Progenitor cell of endocrine pancreas (in vitro differentiated cells): ENCODE data around the gene CFC1. TPM values are rescaled to one million over a fixed set of nuclear protein-coding genes. Genes with fewer than 3 reads are reported as not detected.
"Not testable (repeated sequence)": the region's sequence is repeated elsewhere in the genome, so short reads cannot be mapped to it uniquely, and the experiment has no call there.

Experiments used
- DNase-seq: peaks from one replicate; pipeline ENCODE4 v3.0.0; 2021; ENCODE audit warnings: low spot score; ENCODE audit not compliant: unreplicated experiment
- H3K27ac Mint-ChIP-seq: 2 replicates; pipeline ENCODE4 v1.8.0; 2021; ENCODE audit warnings: mild to moderate bottlenecking, moderate library complexity, mixed read lengths
- H3K27me3 Mint-ChIP-seq: 2 replicates; pipeline ENCODE4 v1.8.0; 2021; ENCODE audit warnings: mixed read lengths
- H3K36me3 Mint-ChIP-seq: 2 replicates; pipeline ENCODE4 v1.8.0; 2022; ENCODE audit warnings: mixed read lengths; ENCODE audit not compliant: insufficient read depth
- H3K4me1 Mint-ChIP-seq: 2 replicates; pipeline ENCODE4 v1.8.0; 2021; ENCODE audit warnings: low read depth, mixed read lengths
- H3K4me3 Mint-ChIP-seq: 2 replicates; pipeline ENCODE4 v1.8.0; 2021; ENCODE audit warnings: low read depth, mild to moderate bottlenecking, moderate library complexity, mixed read lengths
- H3K9me3 Mint-ChIP-seq: 2 replicates; pipeline ENCODE4 v1.8.0; 2021; ENCODE audit warnings: low read depth, mixed read lengths
- long read RNA-seq: library from polyadenylated mRNA; unstranded; transcript quantifications from one replicate; pipeline ENCODE4 v2.0.0, GENCODE V29; 2020
- total RNA-seq: library from RNA; stranded (reverse); gene quantifications from 2 replicates; pipeline ENCODE4 v1.2.1, GENCODE V29; 2021

CFC1 gene
- total RNA-seq, result 27.7 and 30.9 TPM in 2 replicates
- long read RNA-seq, transcript CFC1-201 (6 exons, 1,046 nt), result major isoform, 25 of 25 reads
- long read RNA-seq, partial matches to known transcripts, result 0 of 25 reads
- long read RNA-seq, other reads (novel, unspliced or antisense), result 0 of 25 reads

GRCh38 chr2:130599393-130599792, at the start of gene CFC1:
TSS of gene CFC1 (minus strand) at chr2:130599575. CDS start at chr2:130599287, 288 bp downstream.
- H3K27me3 Mint-ChIP-seq, DNase-seq, H3K9me3 Mint-ChIP-seq, H3K36me3 Mint-ChIP-seq, H3K27ac Mint-ChIP-seq, H3K4me1 Mint-ChIP-seq: not testable (repeated sequence)
- H3K4me3 Mint-ChIP-seq, result peak within 1 kb of the TSS; percentile 31

GRCh38 chr2:130641688-130642087, 42.3 kb upstream of the CFC1 start:
- H3K27ac Mint-ChIP-seq, result peak overlapping the region; percentile 3
- not testable (repeated sequence) for H3K27me3 Mint-ChIP-seq, H3K36me3 Mint-ChIP-seq, H3K4me3 Mint-ChIP-seq, H3K4me1 Mint-ChIP-seq, H3K9me3 Mint-ChIP-seq, DNase-seq

- H3K4me1 Mint-ChIP-seq, H3K9me3 Mint-ChIP-seq, H3K4me3 Mint-ChIP-seq, H3K36me3 Mint-ChIP-seq, H3K27me3 Mint-ChIP-seq, H3K27ac Mint-ChIP-seq, DNase-seq: not testable (repeated sequence)
Measured at GRCh38 chr2:130638973-130639372, 39.6 kb upstream of the CFC1 start.

- H3K9me3 Mint-ChIP-seq, H3K27ac Mint-ChIP-seq, H3K4me3 Mint-ChIP-seq, H3K4me1 Mint-ChIP-seq, H3K27me3 Mint-ChIP-seq, H3K36me3 Mint-ChIP-seq, DNase-seq: not testable (repeated sequence)
Measured at GRCh38 chr2:130628784-130629475, 29.6 kb upstream of the CFC1 start.

GRCh38 chr2:130611140-130611539, 11.8 kb upstream of the CFC1 start, which contains the start of gene POTEJ:
TSS of gene POTEJ (plus strand) at chr2:130611440. CDS start at chr2:130611533, 93 bp downstream.
- H3K4me3 Mint-ChIP-seq, H3K9me3 Mint-ChIP-seq, H3K36me3 Mint-ChIP-seq, H3K27ac Mint-ChIP-seq, H3K27me3 Mint-ChIP-seq, DNase-seq, H3K4me1 Mint-ChIP-seq: not testable (repeated sequence)

GRCh38 chr2:130610486-130610885, 11.1 kb upstream of the CFC1 start:
- not testable (repeated sequence) for H3K4me1 Mint-ChIP-seq, H3K36me3 Mint-ChIP-seq, DNase-seq, H3K9me3 Mint-ChIP-seq, H3K27ac Mint-ChIP-seq, H3K4me3 Mint-ChIP-seq, H3K27me3 Mint-ChIP-seq

- not testable (repeated sequence) for H3K36me3 Mint-ChIP-seq, H3K27ac Mint-ChIP-seq, H3K27me3 Mint-ChIP-seq, H3K4me1 Mint-ChIP-seq, H3K9me3 Mint-ChIP-seq, DNase-seq, H3K4me3 Mint-ChIP-seq
Measured at GRCh38 chr2:130609002-130609920, 9.9 kb upstream of the CFC1 start.

GRCh38 chr2:130608276-130609001, 9.1 kb upstream of the CFC1 start:
- not testable (repeated sequence) for H3K27me3 Mint-ChIP-seq, H3K36me3 Mint-ChIP-seq, H3K4me3 Mint-ChIP-seq, H3K9me3 Mint-ChIP-seq, DNase-seq, H3K4me1 Mint-ChIP-seq, H3K27ac Mint-ChIP-seq

GRCh38 chr2:130601648-130602302, 2.4 kb upstream of the CFC1 start:
- H3K9me3 Mint-ChIP-seq, DNase-seq, H3K4me1 Mint-ChIP-seq, H3K27me3 Mint-ChIP-seq, H3K36me3 Mint-ChIP-seq, H3K27ac Mint-ChIP-seq, H3K4me3 Mint-ChIP-seq: not testable (repeated sequence)

- not testable (repeated sequence) for H3K27me3 Mint-ChIP-seq, H3K36me3 Mint-ChIP-seq, H3K27ac Mint-ChIP-seq, H3K4me3 Mint-ChIP-seq, H3K4me1 Mint-ChIP-seq, H3K9me3 Mint-ChIP-seq, DNase-seq
Measured at GRCh38 chr2:130599926-130600325, 551 bp upstream of the CFC1 start.

- not testable (repeated sequence) for H3K27me3 Mint-ChIP-seq, H3K9me3 Mint-ChIP-seq, H3K36me3 Mint-ChIP-seq, H3K4me1 Mint-ChIP-seq, DNase-seq, H3K27ac Mint-ChIP-seq
- peak overlapping the region; percentile 31 for H3K4me3 Mint-ChIP-seq
Measured at GRCh38 chr2:130598463-130598862, 912 bp downstream of the CFC1 start.

- not testable (repeated sequence) for H3K27ac Mint-ChIP-seq, H3K4me1 Mint-ChIP-seq, DNase-seq, H3K27me3 Mint-ChIP-seq, H3K4me3 Mint-ChIP-seq, H3K36me3 Mint-ChIP-seq, H3K9me3 Mint-ChIP-seq
Measured at GRCh38 chr2:130597994-130598393, 1.4 kb downstream of the CFC1 start.
